Naive thymus-derived CD8-positive, alpha-beta T cell (primary cell): Measurements from ENCODE around the gene IRF2BP1. TPM values are rescaled to one million over a fixed set of nuclear protein-coding genes. Genes with fewer than 3 reads are reported as not detected.

Experiments used
- ATAC-seq, 2 donors: fragments of 150-1000 bp; cut with Tn5 transposase in 1 of 2; sonication (Bioruptor Pico), chemical (Tn5 transposase) in 1 of 2; 1 replicate in 1 of 2; 2 replicates in 1 of 2; pipeline ENCODE4 v1.10.0; 2021; ENCODE audit warnings: mild to moderate bottlenecking in 2 of 2, moderate library complexity in 2 of 2
- POLR2A ChIA-PET: fragments of 350-600 bp; sonication (Branson Sonifier 250); formaldehyde crosslinking; loops from one replicate; lab custom pipeline; 2021; ENCODE audit warnings: antibody characterized with exemption; lab: Charles Lee
- DNase-seq, 10 donors: peaks; one replicate each; pipeline versions ENCODE4 v3.0.0 to v3.0.0-alpha.2; 2020 to 2022
- H3K27ac Mint-ChIP-seq, 10 donors: one replicate each; pipeline ENCODE4 v1.8.0; 2020 to 2022; ENCODE audit warnings: mild to moderate bottlenecking in 10 of 10, mixed read lengths in 10 of 10, moderate library complexity in 4 of 10, inconsistent platforms in 1 of 10
- H3K27me3 Mint-ChIP-seq, 5 donors: one replicate each; pipeline ENCODE4 v1.8.0; 2021 to 2022; ENCODE audit warnings: mixed read lengths in 5 of 5
- H3K36me3 Mint-ChIP-seq, 3 donors: one replicate each; pipeline ENCODE4 v1.8.0; 2020 to 2022; ENCODE audit warnings: mixed read lengths in 3 of 3, mild to moderate bottlenecking in 2 of 3, inconsistent platforms in 1 of 3
- H3K4me1 Mint-ChIP-seq, 4 donors: one replicate each; pipeline ENCODE4 v1.8.0; 2021 to 2022; ENCODE audit warnings: mixed read lengths in 4 of 4
- H3K4me3 Mint-ChIP-seq, 10 donors: one replicate each; pipeline ENCODE4 v1.8.0; 2020 to 2022; ENCODE audit warnings: mild to moderate bottlenecking in 10 of 10, mixed read lengths in 10 of 10, moderate library complexity in 6 of 10, inconsistent platforms in 1 of 10
- H3K9me3 Mint-ChIP-seq, 9 donors: one replicate each; pipeline ENCODE4 v1.8.0; 2020 to 2022; ENCODE audit warnings: mixed read lengths in 9 of 9, mild to moderate bottlenecking in 3 of 9, inconsistent platforms in 1 of 9, moderate library complexity in 1 of 9
- polyA plus RNA-seq, 3 donors: library from polyadenylated mRNA; unstranded; fragments of 300-500 nt; fragmentation: Illumina TruSeq; gene quantifications; one replicate each; pipeline ENCODE4 v1.2.3, GENCODE V29; 2021
- total RNA-seq, 8 experiments: library from RNA in 2 of 8; stranded (reverse) in 2 of 8; gene quantifications; one replicate each; pipeline ENCODE4 v1.2.3 and lab custom pipeline; 2021 to 2026

IRF2BP1 gene, protein sequence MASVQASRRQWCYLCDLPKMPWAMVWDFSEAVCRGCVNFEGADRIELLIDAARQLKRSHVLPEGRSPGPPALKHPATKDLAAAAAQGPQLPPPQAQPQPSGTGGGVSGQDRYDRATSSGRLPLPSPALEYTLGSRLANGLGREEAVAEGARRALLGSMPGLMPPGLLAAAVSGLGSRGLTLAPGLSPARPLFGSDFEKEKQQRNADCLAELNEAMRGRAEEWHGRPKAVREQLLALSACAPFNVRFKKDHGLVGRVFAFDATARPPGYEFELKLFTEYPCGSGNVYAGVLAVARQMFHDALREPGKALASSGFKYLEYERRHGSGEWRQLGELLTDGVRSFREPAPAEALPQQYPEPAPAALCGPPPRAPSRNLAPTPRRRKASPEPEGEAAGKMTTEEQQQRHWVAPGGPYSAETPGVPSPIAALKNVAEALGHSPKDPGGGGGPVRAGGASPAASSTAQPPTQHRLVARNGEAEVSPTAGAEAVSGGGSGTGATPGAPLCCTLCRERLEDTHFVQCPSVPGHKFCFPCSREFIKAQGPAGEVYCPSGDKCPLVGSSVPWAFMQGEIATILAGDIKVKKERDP
- total RNA-seq (10 to 100 TPM; 32.9 to 33.8 TPM), polyA plus RNA-seq (1 to 10 TPM; 7.0 to 9.1 (median 7.6) TPM), total RNA-seq (lab: John Stamatoyannopoulos, UW) (19.7 to 53.4 (median 32.6) reads per million in 6 experiments)

DNA sequence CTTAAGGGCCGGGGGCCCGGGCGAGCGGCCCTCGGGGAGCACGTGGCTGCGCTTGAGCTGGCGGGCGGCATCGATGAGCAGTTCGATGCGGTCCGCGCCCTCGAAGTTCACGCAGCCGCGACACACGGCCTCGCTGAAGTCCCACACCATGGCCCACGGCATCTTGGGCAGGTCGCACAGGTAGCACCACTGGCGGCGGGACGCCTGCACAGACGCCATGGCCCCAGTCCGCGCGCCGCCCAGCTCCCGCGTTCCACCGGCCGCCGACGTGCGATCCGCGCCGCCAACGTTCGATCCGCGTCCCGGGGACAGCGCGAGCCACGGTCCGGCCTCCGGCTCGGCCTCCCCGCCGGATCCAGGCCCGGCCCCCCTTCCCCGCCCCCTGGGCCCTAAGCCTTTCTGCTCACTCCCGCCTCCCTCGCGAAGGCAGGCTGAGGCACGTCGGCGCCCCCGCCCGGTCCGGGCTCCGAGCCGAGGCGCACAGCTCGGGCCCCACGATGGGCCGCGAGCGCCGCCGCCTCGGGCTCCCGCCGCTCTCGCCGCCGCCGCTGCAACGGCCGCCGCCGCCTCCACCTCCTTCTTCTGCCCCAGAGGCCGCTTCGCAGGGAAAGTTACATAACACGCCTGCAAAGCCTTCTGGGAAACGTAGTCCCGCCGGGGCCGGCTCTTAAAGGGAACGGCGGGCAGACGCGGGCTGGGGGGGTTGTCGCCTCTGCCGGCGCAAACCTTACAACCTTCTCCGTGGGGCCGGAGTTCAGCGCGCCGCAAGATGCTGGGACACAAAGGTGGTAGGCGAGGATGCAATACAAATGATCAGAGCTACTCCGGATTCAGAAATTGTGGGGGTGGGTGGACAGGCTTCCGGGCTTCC lies at the start of gene IRF2BP1:
Gene IRF2BP1, minus strand, starts transcription at position 586 of the 871 bp plus-strand sequence. Its CDS starts 367 bp downstream, at position 219.
- ATAC-seq = peak; percentile 78 to 80
- Mint-ChIP-seq H3K27ac (peak within 1 kb of the TSS; percentile 95 to 100 (median 98)), H3K4me1 (peaks cover 18 to 31% (median 28%) of the 10 kb centered on the region in 4 donors), H3K4me3 (peak within 1 kb of the TSS; percentile 91 to 99 (median 98)), H3K36me3 (peaks cover 0 to 4% (median 0%) of the 10 kb centered on the region in 3 donors), H3K27me3 (no peaks in the 10 kb centered on the region), H3K9me3 (peaks cover 0 to 2% (median 0%) of the 10 kb centered on the region in 9 donors)
- peak; percentile 78 to 95 (median 90) for DNase-seq
- POLR2A ChIA-PET = interaction anchor here (0.6 to 3.9 kb wide), 11 partner anchors 16 to 155 kb away, joined by 3 to 46 read pairs (median 6); partner anchors contain the start of genes FOXA3, MYPOP, SIX5 and SYMPK

- H3K27me3 Mint-ChIP-seq = peaks cover 22 to 87% (median 53%) of the 10 kb centered on the region in 5 donors
- ATAC-seq = no peak
- peaks cover 0 to 3% (median 0%) of the 10 kb centered on the region in 9 donors for H3K9me3 Mint-ChIP-seq
- H3K4me1 Mint-ChIP-seq = peaks cover 0 to 4% (median 1%) of the 10 kb centered on the region in 4 donors
- H3K4me3 Mint-ChIP-seq = no peak overlapping the region
- H3K27ac Mint-ChIP-seq = no peak overlapping the region
- no peak for DNase-seq
- POLR2A ChIA-PET = no interaction called here
- no peaks in the 10 kb centered on the region for H3K36me3 Mint-ChIP-seq
Measured at GRCh38 chr19:45935267-45935666, 49.3 kb upstream of the IRF2BP1 start.

- ATAC-seq = no peak
- peaks cover 22 to 91% (median 57%) of the 10 kb centered on the region in 5 donors for H3K27me3 Mint-ChIP-seq
- H3K4me3 Mint-ChIP-seq = no peak overlapping the region
- peaks cover 0 to 3% (median 0%) of the 10 kb centered on the region in 9 donors for H3K9me3 Mint-ChIP-seq
- POLR2A ChIA-PET = no interaction called here
- H3K36me3 Mint-ChIP-seq = no peaks in the 10 kb centered on the region
- H3K27ac Mint-ChIP-seq = no peak overlapping the region
- DNase-seq = no peak
- peaks cover 0 to 3% (median 1%) of the 10 kb centered on the region in 4 donors for H3K4me1 Mint-ChIP-seq
Measured at GRCh38 chr19:45934551-45935230, 48.8 kb upstream of the IRF2BP1 start.

- Mint-ChIP-seq H3K4me1 (peaks cover 0 to under 1% (median 0%) of the 10 kb centered on the region in 4 donors), H3K9me3 (peaks cover 0 to 3% (median 0%) of the 10 kb centered on the region in 9 donors), H3K36me3 (no peaks in the 10 kb centered on the region), H3K4me3 (no peak overlapping the region), H3K27me3 (peaks cover 17 to 88% (median 57%) of the 10 kb centered on the region in 5 donors), H3K27ac (no peak overlapping the region)
- ATAC-seq = no peak
- POLR2A ChIA-PET = no interaction called here
- DNase-seq = no peak
Measured at GRCh38 chr19:45933759-45934158, 47.8 kb upstream of the IRF2BP1 start.

DNA sequence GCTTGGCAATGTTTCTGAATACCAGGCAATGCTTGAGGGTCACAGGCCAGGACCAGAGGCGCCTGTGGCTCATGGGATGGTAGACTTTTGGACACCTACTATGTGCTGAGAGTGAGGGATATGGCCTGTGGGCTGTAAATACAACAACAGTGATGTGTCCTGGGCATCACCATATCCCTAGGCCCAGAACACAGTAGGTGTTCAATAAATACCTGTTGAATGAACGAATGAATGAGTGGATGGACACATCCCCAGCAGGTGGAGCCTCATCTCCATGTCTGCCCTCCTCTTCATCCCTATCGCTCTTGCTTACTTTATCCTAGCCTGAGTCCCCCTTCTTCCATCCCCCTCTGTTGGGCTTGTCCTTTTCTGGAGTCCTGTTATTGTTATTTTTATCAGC lies 45.1 kb upstream of the IRF2BP1 start:
- DNase-seq (no peak), ATAC-seq (no peak)
- H3K36me3 Mint-ChIP-seq = no peaks in the 10 kb centered on the region
- POLR2A ChIA-PET = no interaction called here
- H3K4me1 Mint-ChIP-seq = peaks cover 9 to 11% (median 9%) of the 10 kb centered on the region in 4 donors
- H3K27me3 Mint-ChIP-seq = peaks cover 13 to 63% (median 43%) of the 10 kb centered on the region in 5 donors
- H3K9me3 Mint-ChIP-seq = no peaks in the 10 kb centered on the region
- H3K27ac Mint-ChIP-seq = peak overlapping the region in 2 of 10 donors; percentile 25 to 29
- no peak overlapping the region for H3K4me3 Mint-ChIP-seq

- Mint-ChIP-seq H3K36me3 (no peaks in the 10 kb centered on the region), H3K4me1 (peaks cover 9 to 11% (median 10%) of the 10 kb centered on the region in 4 donors), H3K27ac (no peak overlapping the region), H3K27me3 (peaks cover 4 to 45% (median 28%) of the 10 kb centered on the region in 5 donors), H3K9me3 (no peaks in the 10 kb centered on the region), H3K4me3 (no peak overlapping the region)
- no peak for ATAC-seq
- no peak for DNase-seq
- POLR2A ChIA-PET = no interaction called here
Measured at GRCh38 chr19:45929247-45929646, 43.3 kb upstream of the IRF2BP1 start.

GRCh38 chr19:45927565-45928261 lies 41.8 kb upstream of the IRF2BP1 start:
- Mint-ChIP-seq H3K36me3 (no peaks in the 10 kb centered on the region), H3K4me1 (peaks cover 9 to 11% (median 10%) of the 10 kb centered on the region in 4 donors), H3K27me3 (peaks cover 2 to 30% (median 17%) of the 10 kb centered on the region in 5 donors), H3K4me3 (peak overlapping the region in 8 of 10 donors; percentile 11 to 50 (median 30)), H3K9me3 (no peaks in the 10 kb centered on the region), H3K27ac (peak overlapping the region in 1 of 10 donors; percentile 53)
- peak; percentile 78 to 95 (median 86) for DNase-seq
- ATAC-seq = peak; percentile 100
- POLR2A ChIA-PET = interaction anchor here (0.7 kb wide), 1 partner anchor 40 kb away, joined by 3 read pairs; no protein-coding TSS in a partner anchor

GRCh38 chr19:45924891-45925447 lies 39.0 kb upstream of the IRF2BP1 start:
- Mint-ChIP-seq H3K4me3 (no peak overlapping the region), H3K27me3 (peaks cover 0 to 9% (median 3%) of the 10 kb centered on the region in 5 donors), H3K9me3 (no peaks in the 10 kb centered on the region), H3K27ac (no peak overlapping the region), H3K4me1 (peaks cover 9 to 11% (median 10%) of the 10 kb centered on the region in 4 donors), H3K36me3 (no peaks in the 10 kb centered on the region)
- ATAC-seq (no peak), DNase-seq (no peak)
- POLR2A ChIA-PET = no interaction called here

DNA sequence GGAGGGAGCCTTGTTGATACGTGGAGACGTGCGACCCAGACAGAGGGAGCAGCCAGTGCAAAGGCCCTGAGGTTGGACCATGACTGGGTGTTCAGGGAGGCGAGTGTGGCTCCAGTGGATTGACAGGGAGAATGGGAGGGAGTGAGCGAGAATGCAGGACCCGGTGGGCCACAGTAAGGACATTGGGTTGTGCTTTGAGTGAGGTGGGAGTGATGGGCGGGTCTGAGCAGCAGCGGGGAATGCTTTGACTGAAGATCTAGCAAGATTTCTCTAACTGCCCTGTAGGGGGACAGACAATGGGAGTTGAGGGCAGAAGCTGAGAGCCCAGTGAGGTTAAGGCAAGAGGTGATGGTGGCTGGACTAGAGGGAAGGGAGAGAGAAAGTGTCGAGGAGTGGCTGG lies 36.3 kb upstream of the IRF2BP1 start:
- peaks cover 0 to 11% (median 0%) of the 10 kb centered on the region in 5 donors for H3K27me3 Mint-ChIP-seq
- H3K4me3 Mint-ChIP-seq = no peak overlapping the region
- DNase-seq = no peak

DNA sequence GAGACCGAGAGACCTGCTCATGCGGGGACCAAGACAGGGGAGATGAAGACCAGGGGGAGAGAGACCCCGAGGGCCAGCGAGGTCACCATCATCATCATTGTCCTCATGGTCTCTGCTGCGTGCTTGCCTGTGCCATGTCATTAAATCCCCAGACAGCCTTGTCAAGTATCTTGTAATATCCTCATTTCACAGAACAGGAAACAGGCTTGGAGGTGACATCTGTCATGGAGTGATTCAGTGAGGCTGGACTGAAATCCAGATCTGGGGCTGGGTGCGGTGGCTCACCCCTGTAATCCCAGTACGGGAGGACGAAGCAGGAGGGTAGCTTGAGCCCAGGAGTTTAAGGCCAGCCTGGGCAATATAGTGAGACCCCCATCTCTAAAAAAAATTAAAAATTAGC lies 34.5 kb upstream of the IRF2BP1 start:
- Mint-ChIP-seq H3K36me3 (no peaks in the 10 kb centered on the region), H3K4me1 (peaks cover 0 to 2% (median 0%) of the 10 kb centered on the region in 4 donors), H3K27me3 (peaks cover 0 to 14% (median 5%) of the 10 kb centered on the region in 5 donors), H3K9me3 (no peaks in the 10 kb centered on the region), H3K27ac (no peak overlapping the region), H3K4me3 (no peak overlapping the region)
- DNase-seq (no peak), ATAC-seq (no peak)
- POLR2A ChIA-PET = no interaction called here

More for the DNA sequence above, 36.3 kb upstream of the IRF2BP1 start:
- POLR2A ChIA-PET = no interaction called here
- Mint-ChIP-seq H3K27ac (peak overlapping the region in 1 of 10 donors; percentile 63), H3K36me3 (no peaks in the 10 kb centered on the region), H3K4me1 (peaks cover 0 to 5% (median 3%) of the 10 kb centered on the region in 4 donors), H3K9me3 (no peaks in the 10 kb centered on the region)
- peak in 1 of 2 donors; percentile 42 for ATAC-seq

GRCh38 chr19:45919678-45920077 lies 33.7 kb upstream of the IRF2BP1 start:
- H3K4me3 Mint-ChIP-seq = no peak overlapping the region
- DNase-seq = no peak
- POLR2A ChIA-PET = no interaction called here
- no peaks in the 10 kb centered on the region for H3K9me3 Mint-ChIP-seq
- no peak for ATAC-seq
- peaks cover 0 to 15% (median 8%) of the 10 kb centered on the region in 5 donors for H3K27me3 Mint-ChIP-seq
- H3K27ac Mint-ChIP-seq = no peak overlapping the region
- no peaks in the 10 kb centered on the region for H3K36me3 Mint-ChIP-seq
- no peaks in the 10 kb centered on the region for H3K4me1 Mint-ChIP-seq
